ENCODE results near the gene FCRL6.

Gene FCRL6

GRCh38 chr1:159798893-159799292 lies 3.3 kb upstream of the FCRL6 start:
- DNase-seq (ENCODE audit: low read depth): peak; percentile 61
- no peak overlapping the region for H3K4me3 ChIP-seq (ENCODE audit: low read length)
- TF ChIP-seq, protein P1, sequence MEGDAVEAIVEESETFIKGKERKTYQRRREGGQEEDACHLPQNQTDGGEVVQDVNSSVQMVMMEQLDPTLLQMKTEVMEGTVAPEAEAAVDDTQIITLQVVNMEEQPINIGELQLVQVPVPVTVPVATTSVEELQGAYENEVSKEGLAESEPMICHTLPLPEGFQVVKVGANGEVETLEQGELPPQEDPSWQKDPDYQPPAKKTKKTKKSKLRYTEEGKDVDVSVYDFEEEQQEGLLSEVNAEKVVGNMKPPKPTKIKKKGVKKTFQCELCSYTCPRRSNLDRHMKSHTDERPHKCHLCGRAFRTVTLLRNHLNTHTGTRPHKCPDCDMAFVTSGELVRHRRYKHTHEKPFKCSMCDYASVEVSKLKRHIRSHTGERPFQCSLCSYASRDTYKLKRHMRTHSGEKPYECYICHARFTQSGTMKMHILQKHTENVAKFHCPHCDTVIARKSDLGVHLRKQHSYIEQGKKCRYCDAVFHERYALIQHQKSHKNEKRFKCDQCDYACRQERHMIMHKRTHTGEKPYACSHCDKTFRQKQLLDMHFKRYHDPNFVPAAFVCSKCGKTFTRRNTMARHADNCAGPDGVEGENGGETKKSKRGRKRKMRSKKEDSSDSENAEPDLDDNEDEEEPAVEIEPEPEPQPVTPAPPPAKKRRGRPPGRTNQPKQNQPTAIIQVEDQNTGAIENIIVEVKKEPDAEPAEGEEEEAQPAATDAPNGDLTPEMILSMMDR (conservative IDR thresholded peaks at IDR 0.05; ENCODE audit: low read depth, low read length): peak; percentile 79

- TF ChIP-seq, protein P1 (conservative IDR thresholded peaks at IDR 0.05; ENCODE audit: low read depth, low read length): no peak
- no peak for DNase-seq (ENCODE audit: low read depth)
- no peak overlapping the region for H3K4me3 ChIP-seq (ENCODE audit: low read length)
Measured at GRCh38 chr1:159799446-159799985, 2.6 kb upstream of the FCRL6 start.

- TF ChIP-seq, protein P1 (conservative IDR thresholded peaks at IDR 0.05; ENCODE audit: low read depth, low read length): no peak
- H3K4me3 ChIP-seq (ENCODE audit: low read length): no peak overlapping the region
- DNase-seq (ENCODE audit: low read depth): no peak
Measured at GRCh38 chr1:159800177-159800930, 1.8 kb upstream of the FCRL6 start.

DNA sequence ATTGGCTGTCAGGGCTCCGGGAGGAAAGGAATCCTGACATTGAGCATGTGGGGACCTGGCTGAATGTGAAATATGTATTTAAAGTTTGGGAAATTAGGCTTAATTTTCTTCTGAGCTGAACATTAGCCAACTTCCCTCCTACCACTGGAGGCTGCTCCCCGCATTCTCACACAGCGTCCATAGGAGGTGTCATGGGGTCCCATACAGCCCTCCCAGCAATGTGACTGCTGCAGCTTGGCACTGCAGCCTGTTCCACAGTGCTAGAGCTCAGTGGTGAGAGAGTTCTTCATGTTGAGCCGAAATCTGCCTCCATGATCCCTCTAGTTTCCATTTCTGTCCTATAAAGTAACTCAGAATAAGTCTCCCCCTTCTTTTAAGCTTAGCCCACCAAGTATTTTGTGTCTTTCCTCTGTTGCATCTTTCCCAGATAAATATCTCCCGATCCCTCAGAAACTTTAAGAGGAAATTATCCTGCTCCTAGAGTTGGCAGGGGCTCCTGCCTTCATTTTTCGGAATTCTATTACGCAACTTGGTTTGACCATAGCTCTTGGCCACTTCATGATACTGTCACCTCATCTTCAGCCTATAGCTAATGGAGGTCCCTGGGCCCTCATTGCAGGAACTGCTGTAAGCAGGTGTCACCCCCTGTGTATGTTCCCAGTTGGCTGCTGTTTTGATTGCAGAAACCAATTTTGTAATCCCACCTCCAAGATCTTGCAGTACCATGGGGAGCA lies 2.0 kb downstream of the FCRL6 start:
- no peak for DNase-seq (ENCODE audit: low read depth)
- H3K4me3 ChIP-seq (ENCODE audit: low read length): no peak overlapping the region
- TF ChIP-seq, protein P1 (conservative IDR thresholded peaks at IDR 0.05; ENCODE audit: low read depth, low read length): no peak

GRCh38 chr1:159804924-159805323 lies 2.8 kb downstream of the FCRL6 start:
- H3K4me3 ChIP-seq (ENCODE audit: low read length): no peak overlapping the region
- DNase-seq (ENCODE audit: low read depth): no peak
- TF ChIP-seq, protein P1 (conservative IDR thresholded peaks at IDR 0.05; ENCODE audit: low read depth, low read length): no peak

DNA sequence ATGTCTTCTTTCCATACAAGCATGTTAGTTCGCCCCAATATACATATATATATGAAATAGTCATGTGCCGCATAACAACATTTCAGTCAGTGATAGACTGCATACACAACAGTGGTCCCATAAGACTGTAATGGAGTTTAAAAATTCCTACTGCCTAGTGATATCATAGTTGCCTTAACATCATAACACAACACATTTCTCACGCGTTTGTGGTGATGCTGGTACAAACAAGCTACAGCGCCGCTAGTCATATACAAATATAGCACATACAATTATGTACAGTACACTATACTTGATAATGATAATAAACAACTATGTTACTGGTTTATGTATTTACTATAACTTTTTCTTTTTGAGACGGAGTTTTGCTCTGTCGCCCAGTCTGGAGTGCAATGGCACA lies 13.8 kb downstream of the FCRL6 start:
- H3K4me3 ChIP-seq (ENCODE audit: low read length): no peak overlapping the region
- no peak for DNase-seq (ENCODE audit: low read depth)
- TF ChIP-seq, protein P1 (conservative IDR thresholded peaks at IDR 0.05; ENCODE audit: low read depth, low read length): no peak

All from retinal pigment epithelial cell (primary cell).